Mammary epithelial cell (primary cell): ENCODE data around the gene MTMR4.

Source experiments
- CTCF ChIP-seq, 2 donors: IDR thresholded peaks in 1 of 2; conservative IDR thresholded peaks in 1 of 2; 2 replicates each; pipeline ENCODE4 v1.5.1; 2011 to 2012; ENCODE audit warnings: inconsistent platforms in 2 of 2, low read length in 2 of 2, mild to moderate bottlenecking in 2 of 2, control low read depth in 1 of 2, low read depth in 1 of 2; ENCODE audit not compliant: insufficient read depth in 1 of 2; ENCODE audit errors: extremely low read depth in 1 of 2
- EZH2 ChIP-seq: IDR thresholded peaks from 2 replicates; pipeline ENCODE4 v1.6.1; 2012; ENCODE audit warnings: low read length, inconsistent platforms, borderline replicate concordance

DNA sequence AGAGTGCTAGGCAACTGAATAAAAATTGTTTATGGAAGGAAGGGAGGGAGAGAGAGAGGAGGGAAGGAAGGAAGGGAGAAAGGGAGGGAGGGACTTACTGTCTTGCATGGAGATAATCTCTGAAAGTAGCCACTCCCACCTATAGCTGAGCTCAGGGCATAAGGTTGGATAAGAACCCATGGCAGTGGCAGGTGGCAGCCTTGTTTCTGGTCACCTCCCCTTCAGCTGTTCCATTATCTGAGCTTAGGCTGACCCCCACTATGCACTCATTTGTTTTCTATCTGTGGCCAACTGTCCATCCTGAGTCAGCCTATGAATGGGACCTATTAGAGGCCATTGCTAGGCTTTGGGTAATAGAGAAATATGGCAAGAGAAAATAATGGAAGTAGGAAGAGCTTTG lies 25.3 kb upstream of the MTMR4 start:
- TF ChIP-seq CTCF (conservative IDR thresholded peaks at IDR 0.05 in 1 of 2, IDR thresholded peaks at IDR 0.05 in 1 of 2; ENCODE audit: extremely low read depth in 1 of 2, insufficient read depth in 1 of 2, low read depth in 1 of 2, low read length in 2 of 2) (no peak), EZH2 (no peak)
